ENCODE results near the gene PDE4D. TPM values are rescaled to one million over a fixed set of nuclear protein-coding genes. Genes with fewer than 3 reads are reported as not detected.
"Not testable (repeated sequence)": the region's sequence is repeated elsewhere in the genome, so short reads cannot be mapped to it uniquely, and the experiment has no call there.

PDE4D gene
- total RNA-seq, 1 donor from 2014 or later: 6.8 TPM

GRCh38 chr5:59683311-59683710 lies 210.2 kb downstream of the PDE4D start:
- no peak overlapping the region for H3K4me3 ChIP-seq (ENCODE audit: low read depth, low read length)
- DNase-seq (ENCODE audit: low read depth) (no peak), FAIRE-seq (no peak)
- H3K27me3 ChIP-seq (ENCODE audit: control insufficient read depth, insufficient read depth, low read length): no peaks in the 10 kb centered on the region
- no peak for TF ChIP-seq CTCF (IDR thresholded peaks at IDR 0.05; ENCODE audit: insufficient read depth, low read length, severe bottlenecking)
- H3K36me3 ChIP-seq (ENCODE audit: control insufficient read depth, insufficient read depth, low read length): no peaks in the 10 kb centered on the region

DNA sequence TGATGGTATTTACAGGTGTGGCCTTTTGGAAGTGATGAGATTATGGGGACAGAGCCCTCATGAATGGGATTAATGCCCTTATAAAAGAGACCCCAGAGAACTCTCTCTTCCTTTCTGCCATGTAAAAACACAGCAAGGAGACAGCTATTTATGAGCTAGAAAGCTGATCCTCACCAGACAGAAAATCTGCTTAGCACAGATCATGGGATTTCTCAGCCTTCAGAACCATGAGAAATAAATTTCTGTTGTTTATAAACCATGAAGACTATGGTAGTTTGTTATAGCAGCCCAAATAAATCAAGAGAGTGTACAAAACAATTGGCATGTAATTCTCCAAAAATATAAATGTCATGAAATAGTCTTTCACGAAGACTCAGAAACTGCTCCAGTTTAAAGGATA lies 211.0 kb downstream of the PDE4D start:
- no peak overlapping the region for H3K4me3 ChIP-seq (ENCODE audit: low read depth, low read length)
- FAIRE-seq (no peak), DNase-seq (ENCODE audit: low read depth) (no peak)
- no peaks in the 10 kb centered on the region for H3K36me3 ChIP-seq (ENCODE audit: control insufficient read depth, insufficient read depth, low read length)
- no peaks in the 10 kb centered on the region for H3K27me3 ChIP-seq (ENCODE audit: control insufficient read depth, insufficient read depth, low read length)
- no peak for TF ChIP-seq CTCF (IDR thresholded peaks at IDR 0.05; ENCODE audit: insufficient read depth, low read length, severe bottlenecking)

- FAIRE-seq: no peak
- Histone ChIP-seq H3K4me3 (ENCODE audit: low read depth, low read length) (no peak overlapping the region), H3K36me3 (ENCODE audit: control insufficient read depth, insufficient read depth, low read length) (no peaks in the 10 kb centered on the region), H3K27me3 (ENCODE audit: control insufficient read depth, insufficient read depth, low read length) (no peaks in the 10 kb centered on the region)
- no peak for DNase-seq (ENCODE audit: low read depth)
- no peak for TF ChIP-seq CTCF (IDR thresholded peaks at IDR 0.05; ENCODE audit: insufficient read depth, low read length, severe bottlenecking)
Observed at GRCh38 chr5:59678943-59679342, 214.6 kb downstream of the PDE4D start.

GRCh38 chr5:59674763-59675162 lies 218.8 kb downstream of the PDE4D start:
- H3K27me3 ChIP-seq (ENCODE audit: control insufficient read depth, insufficient read depth, low read length): no peaks in the 10 kb centered on the region
- H3K4me3 ChIP-seq (ENCODE audit: low read depth, low read length): no peak overlapping the region
- no peaks in the 10 kb centered on the region for H3K36me3 ChIP-seq (ENCODE audit: control insufficient read depth, insufficient read depth, low read length)
- no peak for FAIRE-seq
- DNase-seq (ENCODE audit: low read depth): peak; percentile 67
- no peak for TF ChIP-seq CTCF (IDR thresholded peaks at IDR 0.05; ENCODE audit: insufficient read depth, low read length, severe bottlenecking)

DNA sequence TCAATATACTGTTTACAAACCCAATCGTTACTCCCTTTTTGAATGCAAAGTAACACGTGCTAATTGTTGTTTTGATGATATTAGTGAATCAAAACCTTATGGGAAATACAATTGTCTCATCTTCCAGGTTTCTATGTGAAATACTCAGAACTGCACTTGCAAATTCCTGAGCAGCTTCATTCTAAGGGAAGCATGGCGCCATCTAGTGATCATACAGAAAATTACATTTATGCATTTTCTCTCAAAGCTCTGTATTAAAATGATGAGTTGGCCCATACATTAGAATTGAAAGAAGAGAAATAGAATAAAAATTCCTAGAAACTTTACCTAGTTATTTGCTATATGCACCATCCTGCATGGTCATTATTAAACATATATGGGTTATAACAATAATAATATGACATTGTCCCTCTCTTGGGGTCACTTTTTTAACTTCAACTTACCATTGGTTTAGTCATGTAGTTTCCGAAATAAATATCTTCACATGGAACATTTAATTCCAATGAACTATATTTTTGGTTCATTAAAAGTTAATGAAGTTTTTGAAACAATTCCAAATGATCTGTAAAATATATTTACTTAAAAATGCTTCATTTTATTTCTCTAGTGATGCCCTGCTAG lies 220.0 kb downstream of the PDE4D start:
- DNase-seq (ENCODE audit: low read depth) (peak; percentile 53), FAIRE-seq (no peak)
- peak; percentile 50 for TF ChIP-seq CTCF (IDR thresholded peaks at IDR 0.05; ENCODE audit: insufficient read depth, low read length, severe bottlenecking)
- no peaks in the 10 kb centered on the region for H3K36me3 ChIP-seq (ENCODE audit: control insufficient read depth, insufficient read depth, low read length)
- H3K27me3 ChIP-seq (ENCODE audit: control insufficient read depth, insufficient read depth, low read length): no peaks in the 10 kb centered on the region
- H3K4me3 ChIP-seq (ENCODE audit: low read depth, low read length): no peak overlapping the region

DNA sequence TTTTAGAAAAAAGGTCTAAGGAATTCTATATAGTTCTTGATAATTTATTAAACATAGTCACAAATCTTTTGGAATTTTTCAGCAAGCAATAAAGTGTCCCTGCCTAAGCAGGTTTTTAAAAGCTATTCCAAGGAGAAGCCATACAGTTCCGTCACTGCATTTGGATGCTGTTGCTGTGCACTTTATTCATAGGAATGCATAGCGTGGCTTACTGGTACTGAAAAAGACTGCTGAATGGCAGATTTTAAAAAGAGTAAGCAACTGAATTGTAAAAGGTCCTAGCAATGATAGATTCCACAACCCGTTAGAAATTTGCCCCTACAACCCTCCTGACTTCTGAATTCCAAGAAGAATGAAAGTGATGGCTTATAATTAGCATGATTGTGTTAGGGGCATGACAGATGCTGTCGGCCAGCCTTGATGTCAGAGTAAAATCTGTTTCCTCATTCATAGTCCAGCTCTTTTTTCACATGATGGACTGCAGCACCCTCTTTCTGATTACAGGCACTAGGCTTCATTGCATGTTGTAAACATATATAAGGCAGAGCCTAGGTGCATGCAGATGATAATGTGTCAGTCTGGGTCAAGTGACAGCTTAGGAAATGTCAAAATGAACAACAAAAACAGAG lies 227.0 kb downstream of the PDE4D start:
- DNase-seq (ENCODE audit: low read depth) (no peak), FAIRE-seq (no peak)
- H3K36me3 ChIP-seq (ENCODE audit: control insufficient read depth, insufficient read depth, low read length): no peaks in the 10 kb centered on the region
- no peaks in the 10 kb centered on the region for H3K27me3 ChIP-seq (ENCODE audit: control insufficient read depth, insufficient read depth, low read length)
- no peak for TF ChIP-seq CTCF (IDR thresholded peaks at IDR 0.05; ENCODE audit: insufficient read depth, low read length, severe bottlenecking)
- no peak overlapping the region for H3K4me3 ChIP-seq (ENCODE audit: low read depth, low read length)

DNA sequence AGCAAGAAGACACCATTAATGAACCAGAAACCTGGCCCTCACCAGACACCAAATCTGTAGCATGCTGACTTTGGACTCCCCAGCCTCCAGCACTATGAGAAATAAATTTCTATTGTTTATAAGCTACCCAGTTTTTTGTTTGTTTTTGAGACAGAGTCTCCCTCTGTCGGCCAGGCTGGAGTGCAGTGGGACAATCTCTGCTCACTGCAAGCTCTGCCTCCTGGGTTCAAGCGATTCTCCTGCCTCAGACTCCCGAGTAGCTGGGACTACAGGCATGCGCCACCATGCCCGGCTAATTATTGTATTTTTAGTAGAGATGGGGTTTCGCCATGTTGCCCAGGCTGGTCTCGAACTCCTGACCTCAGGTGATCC lies 227.7 kb downstream of the PDE4D start:
- DNase-seq (ENCODE audit: low read depth); H3K36me3 ChIP-seq (ENCODE audit: control insufficient read depth, insufficient read depth, low read length); H3K27me3 ChIP-seq (ENCODE audit: control insufficient read depth, insufficient read depth, low read length); H3K4me3 ChIP-seq (ENCODE audit: low read depth, low read length); FAIRE-seq: not testable (repeated sequence)

All from bronchial epithelial cell (primary cell).